ENCODE measurements around the gene IL36RN.
"Not testable (repeated sequence)": the region's sequence is repeated elsewhere in the genome, so short reads cannot be mapped to it uniquely, and the experiment has no call there.

The IL36RN gene

DNA sequence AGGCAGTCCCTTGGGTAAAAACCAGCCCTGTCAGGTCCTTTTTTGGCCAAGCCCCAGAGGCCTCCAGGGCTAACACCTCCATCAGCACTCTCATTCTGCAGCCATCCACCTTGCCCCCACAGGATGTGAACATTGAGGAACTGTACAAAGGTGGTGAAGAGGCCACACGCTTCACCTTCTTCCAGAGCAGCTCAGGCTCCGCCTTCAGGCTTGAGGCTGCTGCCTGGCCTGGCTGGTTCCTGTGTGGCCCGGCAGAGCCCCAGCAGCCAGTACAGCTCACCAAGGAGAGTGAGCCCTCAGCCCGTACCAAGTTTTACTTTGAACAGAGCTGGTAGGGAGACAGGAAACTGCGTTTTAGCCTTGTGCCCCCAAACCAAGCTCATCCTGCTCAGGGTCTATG lies 16.0 kb downstream of the IL36RN start:
- no peak for DNase-seq (ENCODE audit: low read depth)

DNA sequence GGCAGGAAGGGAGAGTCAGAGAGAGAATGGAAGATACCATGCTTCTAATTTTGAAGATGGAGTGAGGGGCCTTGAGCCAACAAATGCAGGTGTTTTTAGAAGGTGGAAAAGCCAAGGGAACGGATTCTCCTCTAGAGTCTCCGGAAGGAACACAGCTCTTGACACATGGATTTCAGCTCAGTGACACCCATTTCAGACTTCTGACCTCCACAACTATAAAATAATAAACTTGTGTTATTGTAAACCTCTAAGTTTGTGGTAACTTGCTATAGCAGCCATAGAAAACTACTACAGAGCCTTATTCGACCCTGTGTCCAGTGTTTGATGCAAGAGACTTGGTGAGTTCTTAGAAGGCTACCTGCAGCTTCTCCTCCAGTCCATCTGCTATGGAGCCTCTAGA lies 16.6 kb downstream of the IL36RN start:
- DNase-seq (ENCODE audit: low read depth): no peak

DNA sequence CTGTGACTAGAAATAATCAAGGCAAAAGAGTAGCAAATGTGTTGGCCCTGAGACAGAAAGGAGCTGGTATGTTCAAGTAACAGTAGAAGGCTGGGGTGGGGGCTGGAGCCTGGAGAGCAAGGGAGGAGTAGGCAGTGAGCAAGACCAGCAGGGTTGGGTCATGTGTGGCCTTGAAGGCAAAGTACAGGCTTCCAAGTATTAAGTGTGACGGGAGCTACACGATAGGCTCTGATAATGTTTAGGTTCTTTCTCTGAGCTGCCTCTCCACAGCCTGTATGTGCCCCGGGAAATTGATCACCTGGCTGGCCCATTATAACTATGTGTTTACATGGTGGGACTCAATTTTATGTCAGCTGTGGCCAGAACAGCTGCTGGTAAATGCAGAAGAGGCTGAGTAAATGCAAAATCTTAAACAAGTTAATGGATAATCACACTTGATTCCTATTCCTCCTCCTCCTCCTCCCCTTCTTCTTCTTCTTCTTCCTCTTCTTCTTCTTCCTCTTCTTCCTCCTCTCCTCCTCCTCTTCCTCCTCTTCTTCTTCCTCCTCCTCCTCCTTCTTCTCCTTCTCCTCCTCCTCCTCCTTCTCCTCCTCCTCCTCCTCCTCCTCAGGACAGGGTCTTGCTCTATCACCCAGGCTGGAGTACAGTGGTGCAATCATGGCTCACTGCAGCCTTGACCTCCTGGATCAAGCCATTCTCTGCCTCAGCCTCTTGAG lies 18.1 kb downstream of the IL36RN start:
- no peak for DNase-seq (ENCODE audit: low read depth)

DNA sequence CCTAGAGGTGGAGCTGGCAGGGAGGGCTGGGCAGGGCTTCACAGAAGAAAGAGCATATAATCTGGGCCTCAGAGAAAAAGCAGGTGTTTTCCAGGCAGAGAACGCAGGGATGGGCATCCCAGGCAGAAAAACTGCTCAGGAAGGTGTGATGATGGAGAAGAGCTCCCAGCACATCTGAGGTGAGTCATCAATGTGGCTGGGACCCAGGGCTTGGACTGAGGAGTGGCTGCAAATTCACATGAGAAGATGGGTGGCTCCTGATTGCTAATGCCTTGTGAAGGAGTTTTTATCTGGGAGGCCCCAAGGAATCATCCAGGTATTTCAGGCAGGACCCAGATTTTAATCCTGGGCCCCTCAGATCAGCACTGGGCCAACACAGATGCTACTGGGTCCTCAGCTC lies 18.9 kb downstream of the IL36RN start:
- no peak for DNase-seq (ENCODE audit: low read depth)

DNA sequence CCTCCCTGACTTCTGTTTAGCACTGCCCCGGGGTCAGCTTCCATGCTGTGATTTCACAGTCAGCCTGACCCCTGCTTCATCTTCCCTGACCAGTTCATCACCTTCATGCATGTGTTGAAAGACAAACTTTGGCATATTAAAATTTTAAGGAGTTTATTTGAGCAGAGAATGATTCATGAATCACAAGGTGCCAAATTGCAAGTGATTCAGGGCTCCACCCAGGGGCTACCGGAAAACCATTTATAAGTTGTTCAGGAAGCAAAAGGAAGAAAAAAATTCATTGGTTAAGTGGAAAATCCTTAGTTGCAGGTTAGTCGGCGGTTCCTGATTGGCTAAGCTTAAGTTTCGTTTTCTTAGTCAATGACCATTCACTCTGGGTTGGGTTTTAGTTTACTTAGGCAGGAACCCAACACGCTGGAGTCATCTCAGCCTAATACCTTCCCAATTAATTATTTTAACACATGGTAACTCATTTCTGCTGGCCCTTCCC lies 19.4 kb downstream of the IL36RN start:
- no peak for DNase-seq (ENCODE audit: low read depth)

DNA sequence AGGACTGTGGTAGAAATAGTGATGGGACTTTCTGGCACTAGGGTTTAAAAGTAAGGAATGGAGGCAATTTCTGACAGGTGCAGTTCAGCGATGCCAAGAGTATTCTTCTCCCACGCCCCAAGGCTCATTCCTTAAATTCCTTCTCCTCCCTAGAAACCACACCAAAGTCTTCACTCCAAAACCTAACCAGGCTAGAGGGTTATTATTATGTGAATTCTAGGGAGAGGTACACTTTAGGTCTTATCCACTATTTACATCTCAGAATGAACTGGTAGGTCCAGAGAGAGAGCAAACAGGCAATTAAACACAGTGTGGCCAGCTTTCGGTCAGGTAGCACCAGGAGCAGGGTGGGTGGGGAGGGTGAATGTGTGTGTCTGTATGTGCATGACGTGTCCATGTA lies 20.1 kb downstream of the IL36RN start:
- no peak for DNase-seq (ENCODE audit: low read depth)

DNA sequence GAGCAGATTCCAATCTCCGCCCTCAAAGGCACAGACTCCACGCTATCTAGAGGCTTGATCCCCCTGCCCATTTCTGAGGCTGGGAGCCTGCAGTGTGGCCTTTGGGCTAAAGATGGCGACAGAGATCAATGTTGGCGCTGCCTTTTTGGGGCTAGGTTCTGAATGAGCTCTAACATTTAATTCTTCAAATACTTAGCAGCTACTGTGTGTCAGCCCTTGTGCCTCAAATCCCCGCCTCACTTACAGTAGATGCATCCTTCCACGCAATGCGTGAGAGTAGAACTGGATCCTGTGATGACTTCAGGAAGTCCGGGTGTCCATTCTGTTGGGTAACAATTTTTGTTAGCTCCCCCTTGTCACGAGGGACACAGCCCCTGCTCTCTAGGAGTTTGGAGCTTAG lies 21.1 kb downstream of the IL36RN start:
- DNase-seq (ENCODE audit: low read depth): no peak

DNA sequence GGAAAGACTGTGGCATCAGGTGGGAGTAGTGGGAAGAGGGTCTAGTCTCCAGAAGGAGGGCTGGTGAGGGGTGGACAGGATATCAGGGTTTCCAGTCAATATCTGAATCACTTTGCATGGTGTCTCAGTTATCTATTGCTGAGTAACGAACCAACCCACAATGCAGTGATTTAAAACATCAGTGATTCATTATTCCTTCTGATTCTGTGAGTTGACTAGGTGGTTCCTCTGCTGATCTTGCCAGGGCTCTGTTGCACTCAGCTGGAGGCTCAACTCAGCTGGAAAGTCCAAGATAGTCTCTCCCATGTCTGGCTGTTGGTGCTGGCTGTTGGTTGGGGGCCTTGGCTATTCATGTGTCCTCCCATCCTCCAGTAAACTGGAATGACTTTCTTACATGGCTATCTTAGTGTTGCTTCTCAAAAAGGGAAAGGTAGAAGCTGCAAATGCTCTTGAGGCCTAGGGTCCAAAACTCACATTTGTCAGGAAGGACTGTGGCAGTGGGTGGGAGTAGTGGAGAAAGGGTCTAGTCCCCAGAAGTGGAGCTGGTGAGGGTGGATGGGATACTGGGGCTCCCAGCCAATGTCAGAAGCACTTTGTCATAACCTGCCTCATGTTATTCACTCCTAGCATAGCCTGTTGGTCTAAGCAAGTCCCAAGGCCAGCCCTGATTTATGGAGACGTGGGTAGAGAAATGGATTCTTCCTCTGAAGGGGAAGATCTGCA lies 22.7 kb downstream of the IL36RN start:
- DNase-seq (ENCODE audit: low read depth): no peak

DNA sequence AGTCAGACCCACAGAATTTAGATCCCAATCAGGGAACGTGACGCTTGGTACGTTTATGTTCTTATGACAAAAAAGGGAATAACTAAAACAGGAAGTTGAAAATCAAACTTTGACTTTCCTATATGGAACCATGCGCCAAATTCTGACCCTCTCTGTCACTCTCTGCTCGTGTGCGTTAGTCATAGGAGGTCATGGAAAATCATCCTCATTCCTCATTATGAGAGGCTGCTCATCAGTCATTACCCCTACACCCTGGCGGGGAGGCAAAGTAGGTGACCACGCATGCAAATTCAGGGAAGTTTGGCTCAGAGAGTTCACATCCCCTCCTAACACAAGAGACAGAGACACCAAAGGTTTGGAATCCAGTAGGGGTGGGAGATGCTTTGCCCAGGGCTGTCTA lies 24.3 kb downstream of the IL36RN start:
- no peak for DNase-seq (ENCODE audit: low read depth)

DNA sequence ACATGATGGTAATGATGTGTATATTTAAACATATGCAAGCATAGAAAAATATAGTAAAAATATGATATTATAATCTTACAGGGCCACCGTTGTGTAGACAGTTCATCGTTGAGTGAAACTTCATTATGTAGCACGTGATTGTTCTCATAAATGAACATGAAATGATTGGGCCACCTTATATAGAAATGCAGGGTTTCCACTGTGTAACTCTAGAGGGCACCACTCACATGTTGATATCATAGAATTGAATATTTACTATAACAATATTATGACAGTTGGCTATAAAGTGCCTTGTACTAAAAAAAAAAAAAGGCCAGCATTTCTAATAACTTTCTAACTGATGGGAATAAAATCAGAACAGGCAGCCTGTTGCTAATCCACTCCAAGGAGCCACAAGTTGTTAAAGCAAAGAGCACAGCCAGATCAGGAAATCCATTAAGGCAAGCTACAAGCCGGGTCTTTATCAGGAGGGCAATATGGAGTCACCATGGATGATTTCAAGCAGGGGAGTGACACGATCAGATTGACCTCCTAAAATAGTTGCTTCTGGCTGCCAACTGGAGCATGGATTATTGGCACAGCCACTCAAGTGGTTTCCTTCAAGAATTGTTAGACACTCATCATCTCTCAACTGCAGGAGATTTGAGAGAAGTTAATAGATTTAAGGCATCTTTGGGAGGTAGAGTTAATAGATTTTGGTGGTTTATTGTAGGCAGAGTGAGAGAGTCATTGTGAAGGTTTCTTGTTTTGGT lies 25.4 kb downstream of the IL36RN start:
- DNase-seq (ENCODE audit: low read depth): no peak

DNA sequence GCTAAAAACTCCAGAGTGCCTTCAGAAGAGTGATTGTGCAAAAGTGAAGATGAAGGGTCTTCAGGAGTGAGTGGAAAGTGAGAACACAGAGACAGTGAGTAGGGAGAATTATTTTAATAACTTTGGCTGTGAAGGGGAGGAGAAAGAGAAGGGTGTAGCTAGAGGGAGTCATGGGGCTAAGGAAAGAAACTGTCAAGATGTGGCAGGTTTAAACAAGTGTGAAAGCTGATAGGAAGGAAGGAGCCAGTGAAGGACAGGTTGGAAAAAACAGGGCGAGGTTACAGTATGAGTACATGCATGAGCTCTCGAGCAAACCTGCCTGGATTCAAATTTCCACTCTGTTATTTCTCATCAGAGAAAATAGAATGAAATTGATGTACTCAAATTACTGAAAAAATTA lies 26.5 kb downstream of the IL36RN start:
- DNase-seq (ENCODE audit: low read depth): no peak

DNA sequence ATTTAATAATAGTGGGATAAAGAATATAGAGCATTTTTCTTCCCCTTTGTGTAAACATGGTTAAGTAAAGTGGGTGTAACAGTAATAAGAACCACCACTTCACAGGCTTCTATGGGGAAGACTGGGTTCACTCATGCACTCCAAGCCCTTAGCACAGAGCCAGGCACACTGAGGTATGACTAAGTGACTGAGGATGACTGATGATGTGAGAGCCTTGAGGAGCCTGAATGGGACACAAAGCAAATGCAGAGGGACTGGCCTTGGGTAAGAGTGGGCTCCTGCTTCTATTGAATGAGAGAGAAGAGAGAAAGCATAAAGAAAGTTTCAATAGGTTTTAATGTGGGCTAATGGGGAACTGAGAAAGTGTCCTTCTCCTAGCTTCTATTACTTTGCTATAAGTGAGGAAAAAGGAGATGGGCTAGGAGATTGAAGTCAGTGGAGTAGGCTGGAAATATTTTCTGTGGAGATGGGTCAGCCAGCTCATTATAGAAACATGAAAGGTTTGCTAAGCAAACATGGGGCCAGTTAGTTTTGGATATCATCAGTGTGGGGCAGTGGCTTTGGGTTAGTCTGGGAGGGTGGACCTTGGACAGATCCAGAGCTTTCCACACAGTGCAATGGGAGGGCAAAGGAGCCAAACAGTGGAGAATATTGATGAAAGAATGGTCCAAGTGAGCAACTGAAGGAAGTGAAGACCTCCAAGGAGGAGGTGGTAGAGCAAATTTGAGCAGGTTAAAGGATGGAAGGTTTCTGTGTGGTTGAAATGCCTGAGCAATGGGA lies 29.4 kb downstream of the IL36RN start:
- no peak for DNase-seq (ENCODE audit: low read depth)

DNA sequence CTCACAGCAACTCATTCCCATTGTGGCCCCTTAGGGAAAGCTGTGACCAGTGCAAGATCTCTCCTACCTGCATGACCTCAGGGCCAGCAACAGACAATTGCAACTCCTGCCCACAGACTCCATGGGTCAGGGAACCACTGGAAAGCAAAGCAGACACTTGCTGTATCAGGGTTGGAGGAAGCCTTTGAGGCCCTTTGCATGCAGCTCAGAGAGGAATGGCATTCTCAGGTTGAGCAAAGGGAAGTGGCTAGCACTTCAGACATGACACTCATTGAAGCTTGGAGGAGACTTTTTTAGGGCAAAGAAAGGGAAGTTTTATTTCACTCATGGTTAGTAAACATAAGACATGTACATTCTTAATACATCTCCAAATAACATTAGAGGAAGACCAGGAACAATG lies 30.9 kb downstream of the IL36RN start:
- DNase-seq (ENCODE audit: low read depth): no peak

DNA sequence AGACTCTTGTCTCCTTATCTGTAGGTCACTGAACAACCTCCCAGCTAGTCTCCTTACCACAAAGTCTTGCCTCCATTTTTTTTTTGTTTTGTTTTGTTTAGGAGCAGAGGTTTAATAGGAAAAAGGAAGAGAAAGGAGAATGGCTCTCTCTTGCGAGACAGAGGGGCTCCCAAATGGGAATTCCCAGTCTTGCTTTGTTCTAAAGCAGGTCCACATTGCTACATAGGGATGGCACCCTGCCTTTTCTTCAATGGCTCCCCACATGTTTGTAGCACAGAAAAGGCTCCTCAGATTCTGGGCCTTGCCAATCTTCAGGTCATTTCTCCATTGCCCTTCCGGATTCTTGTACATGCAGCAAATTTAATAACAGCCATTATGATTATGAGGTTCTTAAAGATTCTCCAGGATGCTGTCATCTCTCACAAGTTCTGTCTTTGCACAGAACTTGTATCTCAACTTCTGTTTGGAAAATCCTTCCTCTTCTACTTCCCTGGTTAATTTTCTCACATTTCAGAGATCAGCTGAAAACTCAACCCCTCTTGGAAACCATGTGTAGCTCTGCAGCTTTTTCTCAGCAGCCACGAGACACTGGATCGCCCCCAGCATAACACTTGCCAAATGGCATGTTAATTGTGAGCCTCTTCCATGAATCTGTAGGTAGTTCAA lies 32.4 kb downstream of the IL36RN start:
- no peak for DNase-seq (ENCODE audit: low read depth)

DNA sequence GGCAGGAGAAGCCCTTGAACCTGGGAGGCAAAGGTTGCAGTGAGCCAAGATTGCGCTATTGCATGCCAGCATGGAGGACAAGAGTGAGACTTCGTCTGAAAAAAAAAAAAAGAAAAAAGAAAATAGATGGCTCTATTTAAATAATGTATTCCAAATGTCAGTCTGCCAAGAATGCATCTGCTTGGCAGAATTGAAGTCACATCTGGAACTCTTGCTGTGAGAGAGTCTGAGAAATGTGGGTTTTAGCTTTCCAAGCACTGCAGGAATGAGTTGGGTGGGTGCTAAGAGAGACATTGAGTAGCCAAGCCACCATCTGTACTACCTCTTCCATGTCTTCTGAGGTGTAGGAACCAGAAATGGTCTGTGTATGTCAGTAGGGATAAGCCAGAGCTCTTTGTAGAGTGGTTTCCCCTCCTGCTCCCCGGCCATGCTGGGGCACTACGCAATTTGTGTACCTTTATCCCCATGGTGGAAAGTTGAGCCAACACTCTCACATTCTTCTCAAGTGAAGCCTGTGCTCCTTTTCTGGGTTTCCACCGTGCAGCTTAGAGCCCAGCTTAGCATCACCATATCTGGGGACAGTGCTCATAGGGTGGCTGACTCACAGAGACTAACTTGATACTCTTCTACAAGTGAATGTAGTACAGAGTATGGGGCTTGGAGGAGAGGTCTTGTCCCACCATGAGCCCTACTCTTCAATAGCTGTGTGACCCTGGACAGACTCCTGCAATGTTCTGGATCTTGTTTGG lies 34.0 kb downstream of the IL36RN start:
- DNase-seq (ENCODE audit: low read depth): no peak

DNA sequence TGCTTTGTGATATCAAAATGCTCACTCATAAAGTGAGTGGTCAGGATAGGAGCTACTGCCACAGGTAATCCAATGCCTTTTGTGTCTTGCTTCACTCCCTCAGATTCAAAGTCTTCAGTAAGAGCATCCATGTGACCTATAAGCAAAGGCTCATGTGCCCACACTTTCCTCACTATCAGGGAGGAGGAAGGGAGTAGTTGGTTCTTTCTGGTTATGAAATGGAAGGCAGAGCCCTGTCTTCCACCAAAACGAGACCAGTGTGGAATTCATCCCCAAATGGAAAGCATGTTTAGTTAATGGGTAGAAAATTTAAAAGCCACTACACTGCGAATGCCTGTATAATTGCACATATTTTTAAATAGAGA lies 34.6 kb downstream of the IL36RN start:
- DNase-seq (ENCODE audit: low read depth): no peak

DNA sequence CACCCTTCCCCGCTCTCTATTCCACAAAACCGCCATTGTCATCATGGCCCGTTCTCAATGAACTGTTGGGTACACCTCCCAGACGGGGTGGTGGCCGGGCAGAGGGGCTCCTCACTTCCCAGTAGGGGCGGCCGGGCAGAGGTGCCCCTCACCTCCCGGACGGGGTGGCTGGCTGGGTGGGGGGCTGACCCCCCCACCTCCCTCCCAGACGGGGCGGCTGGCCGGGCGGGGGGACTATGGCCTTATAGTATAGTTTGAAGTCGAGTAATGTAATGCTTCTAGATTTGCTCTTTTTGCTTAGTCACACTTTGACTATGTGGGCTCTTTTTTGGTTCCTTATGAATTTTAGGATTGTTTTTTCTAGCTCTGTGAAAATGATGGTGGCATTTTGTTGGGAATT lies 37.3 kb downstream of the IL36RN start:
- not testable (repeated sequence) for DNase-seq (ENCODE audit: low read depth)

DNA sequence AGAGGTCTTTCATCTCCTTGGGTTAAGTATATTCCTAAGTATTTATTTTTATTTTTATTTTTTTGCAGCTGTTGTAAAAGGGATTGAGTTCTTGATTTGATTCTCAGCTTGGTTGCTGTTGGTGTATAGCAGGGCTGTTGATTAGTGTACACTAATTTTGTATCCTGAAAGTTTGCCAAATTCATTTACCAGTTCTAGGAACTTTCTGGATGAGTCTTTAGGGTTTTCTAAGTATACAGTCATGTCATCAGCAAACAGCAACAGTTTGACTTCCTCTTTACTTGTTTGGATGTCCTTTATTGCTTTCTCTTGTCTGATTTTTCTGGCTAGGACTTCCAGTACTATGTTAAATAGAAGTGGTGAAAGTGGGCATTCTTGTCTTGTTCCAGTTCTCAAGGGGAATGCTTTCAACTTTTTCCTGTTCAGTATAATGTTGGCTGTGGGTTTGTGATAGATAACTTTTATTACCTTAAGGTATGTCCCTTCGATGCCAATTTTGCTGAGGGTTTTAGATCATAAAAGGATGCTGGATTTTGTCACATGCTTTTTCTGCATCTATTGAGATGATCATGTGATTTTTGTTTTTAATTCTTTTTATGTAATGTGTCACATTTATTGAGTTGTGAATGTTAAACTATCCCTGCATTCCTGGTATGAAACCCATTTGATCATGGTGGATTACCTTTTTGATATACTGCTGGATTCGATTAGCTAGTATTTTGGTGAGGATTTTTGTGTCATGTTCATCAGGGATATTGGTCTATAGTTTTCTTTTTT lies 38.0 kb downstream of the IL36RN start:
- not testable (repeated sequence) for DNase-seq (ENCODE audit: low read depth)

DNA sequence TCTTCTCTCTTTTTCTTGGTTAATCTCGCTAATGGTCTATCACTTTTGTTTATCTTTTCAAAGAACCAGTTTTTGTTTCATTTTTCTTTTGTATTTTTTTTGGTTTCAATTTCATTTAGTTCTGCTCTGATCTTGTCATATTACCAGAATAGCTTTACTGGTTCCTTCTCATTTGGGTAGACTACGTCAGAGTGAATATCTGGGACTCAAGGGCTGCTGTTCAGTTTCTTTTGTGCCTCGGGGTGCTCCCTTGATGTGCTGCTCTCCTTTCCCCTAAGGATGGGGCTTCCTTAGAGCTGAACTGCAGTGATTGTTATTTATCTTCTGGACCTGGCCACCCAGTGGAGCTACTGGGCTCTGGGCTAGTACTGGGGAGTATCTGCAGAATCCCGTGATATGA lies 39.0 kb downstream of the IL36RN start:
- no peak for DNase-seq (ENCODE audit: low read depth)

DNA sequence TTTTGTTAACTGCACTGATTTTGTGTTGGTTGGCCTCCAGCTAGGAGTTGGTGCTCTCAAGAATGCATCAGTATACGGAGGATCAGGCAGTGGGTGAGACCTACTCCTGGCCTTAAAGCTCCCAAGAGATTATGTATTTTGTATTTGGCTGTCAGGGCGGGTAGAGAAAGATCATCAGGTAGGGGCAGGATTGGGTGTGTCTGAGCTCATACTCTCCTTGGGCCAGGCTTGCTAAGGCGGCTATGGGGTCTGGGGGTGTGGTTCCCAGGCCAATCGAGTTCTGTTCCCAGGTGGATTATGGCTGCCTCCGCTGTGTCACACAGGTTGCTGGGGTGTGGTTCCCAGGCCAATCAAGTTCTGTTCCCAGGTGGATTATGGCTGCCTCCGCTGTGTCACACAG lies 39.5 kb downstream of the IL36RN start:
- DNase-seq (ENCODE audit: low read depth): no peak
